ENCODE results near the gene STYXL2.

The STYXL2 gene

DNA sequence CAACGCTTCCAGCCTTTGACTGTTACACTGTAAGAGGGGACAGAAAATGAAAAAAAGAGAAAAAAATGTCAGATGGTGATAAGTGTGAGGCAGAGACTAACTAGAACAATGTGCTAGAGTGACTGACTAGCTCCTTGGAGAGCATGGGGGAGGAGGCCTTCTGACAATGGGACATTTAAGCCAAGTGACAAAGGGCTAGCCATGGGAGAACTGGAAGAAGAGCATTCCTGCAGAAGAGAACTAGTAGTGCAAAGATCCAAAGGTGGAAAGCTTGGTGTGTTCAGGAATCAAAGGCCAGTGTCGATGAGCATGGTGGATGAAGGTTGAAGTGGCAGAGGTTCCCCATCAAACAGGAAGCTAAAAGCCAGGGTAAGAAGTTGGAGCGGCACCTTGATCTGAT, 25.8 kb downstream of the STYXL2 start:
- ChIA-PET CTCF (no interaction called here), POLR2A (no interaction called here)
- no peak for TF ChIP-seq FOXM1 (IDR thresholded peaks at IDR 0.05; ENCODE audit: borderline replicate concordance)
- TF ChIP-seq, protein P1, sequence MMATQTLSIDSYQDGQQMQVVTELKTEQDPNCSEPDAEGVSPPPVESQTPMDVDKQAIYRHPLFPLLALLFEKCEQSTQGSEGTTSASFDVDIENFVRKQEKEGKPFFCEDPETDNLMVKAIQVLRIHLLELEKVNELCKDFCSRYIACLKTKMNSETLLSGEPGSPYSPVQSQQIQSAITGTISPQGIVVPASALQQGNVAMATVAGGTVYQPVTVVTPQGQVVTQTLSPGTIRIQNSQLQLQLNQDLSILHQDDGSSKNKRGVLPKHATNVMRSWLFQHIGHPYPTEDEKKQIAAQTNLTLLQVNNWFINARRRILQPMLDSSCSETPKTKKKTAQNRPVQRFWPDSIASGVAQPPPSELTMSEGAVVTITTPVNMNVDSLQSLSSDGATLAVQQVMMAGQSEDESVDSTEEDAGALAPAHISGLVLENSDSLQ (IDR thresholded peaks at IDR 0.05), result no peak
- no peak for DNase-seq (ENCODE audit: extremely low spot score)

GRCh38 chr1:167120899-167121298, 27.0 kb downstream of the STYXL2 start:
- ChIA-PET CTCF (no interaction called here), POLR2A (no interaction called here)
- TF ChIP-seq SP1 (IDR thresholded peaks at IDR 0.05), result no peak
- no peak for TF ChIP-seq SUZ12 (IDR thresholded peaks at IDR 0.05)
- TF ChIP-seq LEF1 (IDR thresholded peaks at IDR 0.05; ENCODE audit: borderline replicate concordance), result no peak
- TF ChIP-seq NFRKB (IDR thresholded peaks at IDR 0.05), result no peak
- TF ChIP-seq TARDBP (IDR thresholded peaks at IDR 0.05), result no peak
- no peak for TF ChIP-seq CTBP1 (IDR thresholded peaks at IDR 0.05; ENCODE audit: borderline replicate concordance)
- no peak for TF ChIP-seq HDGF (IDR thresholded peaks at IDR 0.05; ENCODE audit: borderline replicate concordance)
- no peak for TF ChIP-seq ZNF384 (IDR thresholded peaks at IDR 0.05)
- TF ChIP-seq FOXK2 (IDR thresholded peaks at IDR 0.05), result no peak
- TF ChIP-seq BHLHE40 (IDR thresholded peaks at IDR 0.05; ENCODE audit: borderline replicate concordance), result no peak
- no peak for TF ChIP-seq L3MBTL2 (conservative IDR thresholded peaks at IDR 0.05)
- TF ChIP-seq FOXM1 (IDR thresholded peaks at IDR 0.05; ENCODE audit: borderline replicate concordance), result no peak
- no peak for TF ChIP-seq ELF4 (IDR thresholded peaks at IDR 0.05)
- no peak for TF ChIP-seq FOXA1 (IDR thresholded peaks at IDR 0.05)
- DNase-seq (ENCODE audit: extremely low spot score), result no peak

GRCh38 chr1:167121375-167122120, 27.7 kb downstream of the STYXL2 start:
- ChIA-PET POLR2A (interaction anchor here (0.6 kb wide), 1 partner anchor 244 kb away, joined by 3 read pairs; no protein-coding TSS in a partner anchor), CTCF (no interaction called here)
- no peak for DNase-seq (ENCODE audit: extremely low spot score)
- TF ChIP-seq BHLHE40 (IDR thresholded peaks at IDR 0.05; ENCODE audit: borderline replicate concordance), result no peak

- CTCF ChIA-PET, result no interaction called here
These were observed 28.2 kb downstream of the STYXL2 start for GRCh38 chr1:167122121-167122480.

DNA sequence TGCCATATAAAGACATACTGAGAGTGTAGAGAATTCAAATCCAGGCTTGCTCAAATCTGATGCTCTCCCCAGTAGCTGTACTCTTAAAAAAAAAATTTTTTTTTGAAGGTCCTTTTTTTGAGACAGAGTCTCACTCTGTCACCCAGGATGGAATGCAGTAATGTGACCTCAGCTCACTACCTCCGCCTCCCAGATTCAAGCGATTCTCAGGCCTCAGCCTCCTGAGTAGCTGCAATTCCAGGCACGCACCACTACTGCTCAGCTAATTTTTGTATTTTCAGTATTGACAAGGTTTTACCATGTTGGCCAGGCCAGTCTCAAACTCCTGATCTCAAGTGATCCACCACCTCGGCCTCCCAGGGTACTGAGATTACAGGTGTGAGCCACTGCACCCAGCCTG, 28.7 kb downstream of the STYXL2 start:
- ChIA-PET POLR2A (no interaction called here), CTCF (no interaction called here)
- no peak for TF ChIP-seq BHLHE40 (IDR thresholded peaks at IDR 0.05; ENCODE audit: borderline replicate concordance)
- no peak for TF ChIP-seq SP1 (IDR thresholded peaks at IDR 0.05)
- TF ChIP-seq, protein P1 (IDR thresholded peaks at IDR 0.05), result no peak
- TF ChIP-seq ARNT (IDR thresholded peaks at IDR 0.05), result no peak
- TF ChIP-seq FOXK2 (IDR thresholded peaks at IDR 0.05), result no peak
- TF ChIP-seq HDGF (IDR thresholded peaks at IDR 0.05; ENCODE audit: borderline replicate concordance), result no peak
- TF ChIP-seq L3MBTL2 (conservative IDR thresholded peaks at IDR 0.05), result no peak
- no peak for TF ChIP-seq FOXM1 (IDR thresholded peaks at IDR 0.05; ENCODE audit: borderline replicate concordance)
- no peak for TF ChIP-seq LEF1 (IDR thresholded peaks at IDR 0.05; ENCODE audit: borderline replicate concordance)
- no peak for TF ChIP-seq CTBP1 (IDR thresholded peaks at IDR 0.05; ENCODE audit: borderline replicate concordance)
- TF ChIP-seq ELF4 (IDR thresholded peaks at IDR 0.05), result no peak
- TF ChIP-seq TARDBP (IDR thresholded peaks at IDR 0.05), result no peak
- TF ChIP-seq NFRKB (IDR thresholded peaks at IDR 0.05), result no peak
- TF ChIP-seq ZNF384 (IDR thresholded peaks at IDR 0.05), result no peak
- TF ChIP-seq SUZ12 (IDR thresholded peaks at IDR 0.05), result no peak
- TF ChIP-seq FOXA1 (IDR thresholded peaks at IDR 0.05), result no peak
- DNase-seq (ENCODE audit: extremely low spot score), result no peak

More at GRCh38 chr1:167122121-167122480, 28.2 kb downstream of the STYXL2 start:
- DNase-seq (ENCODE audit: extremely low spot score), result no peak
- TF ChIP-seq FOXK2 (IDR thresholded peaks at IDR 0.05) (no peak), FOXA1 (IDR thresholded peaks at IDR 0.05) (no peak), ZNF384 (IDR thresholded peaks at IDR 0.05) (no peak), FOXM1 (IDR thresholded peaks at IDR 0.05; ENCODE audit: borderline replicate concordance) (no peak), BHLHE40 (IDR thresholded peaks at IDR 0.05; ENCODE audit: borderline replicate concordance) (no peak), SUZ12 (IDR thresholded peaks at IDR 0.05) (no peak), ELF4 (IDR thresholded peaks at IDR 0.05) (no peak), NFRKB (IDR thresholded peaks at IDR 0.05) (no peak), CTBP1 (IDR thresholded peaks at IDR 0.05; ENCODE audit: borderline replicate concordance) (no peak), LEF1 (IDR thresholded peaks at IDR 0.05; ENCODE audit: borderline replicate concordance) (no peak)
- POLR2A ChIA-PET, result interaction anchor here (0.6 kb wide), 1 partner anchor 245 kb away, joined by 3 read pairs; no protein-coding TSS in a partner anchor

DNA sequence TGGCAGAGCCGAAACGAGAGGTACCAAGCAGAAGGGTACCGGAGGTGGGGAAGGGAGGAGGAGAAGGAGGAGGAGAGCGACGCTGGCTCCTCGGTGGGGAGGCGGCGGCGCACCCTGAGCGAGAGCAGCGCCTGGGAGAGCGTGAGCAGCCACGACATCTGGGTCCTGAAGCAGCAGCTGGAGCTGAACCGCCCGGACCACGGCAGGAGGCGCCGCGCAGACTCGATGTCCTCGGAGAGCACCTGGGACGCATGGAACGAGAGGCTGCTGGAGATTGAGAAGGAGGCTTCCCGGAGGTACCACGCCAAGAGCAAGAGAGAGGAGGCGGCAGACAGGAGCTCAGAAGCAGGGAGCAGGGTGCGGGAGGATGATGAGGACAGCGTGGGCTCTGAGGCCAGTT, 32.4 kb downstream of the STYXL2 start:
- TF ChIP-seq, protein P1 (IDR thresholded peaks at IDR 0.05), result no peak
- TF ChIP-seq FOXM1 (IDR thresholded peaks at IDR 0.05; ENCODE audit: borderline replicate concordance), result no peak
- TF ChIP-seq LEF1 (IDR thresholded peaks at IDR 0.05; ENCODE audit: borderline replicate concordance), result no peak
- no peak for TF ChIP-seq TARDBP (IDR thresholded peaks at IDR 0.05)
- no peak for TF ChIP-seq SP1 (IDR thresholded peaks at IDR 0.05)
- no peak for TF ChIP-seq ARNT (IDR thresholded peaks at IDR 0.05)
- TF ChIP-seq L3MBTL2 (conservative IDR thresholded peaks at IDR 0.05), result no peak
- no peak for TF ChIP-seq SUZ12 (IDR thresholded peaks at IDR 0.05)
- TF ChIP-seq ZNF384 (IDR thresholded peaks at IDR 0.05), result no peak
- ChIA-PET POLR2A (interaction anchor here (1.3 kb wide), 1 partner anchor 94 kb away, joined by 3 read pairs; the partner anchor contains the start of gene POU2F1), CTCF (no interaction called here)
- no peak for DNase-seq (ENCODE audit: extremely low spot score)
